Fibroblast of lung (primary cell): Measurements from ENCODE around the gene ITGA2. TPM values are rescaled to one million over a fixed set of nuclear protein-coding genes. Genes with fewer than 3 reads are reported as not detected.
A peak's percentile ranks its signal among the peaks of the same experiment; 100 is the strongest.
"Not testable (repeated sequence)": the region's sequence is repeated elsewhere in the genome, so short reads cannot be mapped to it uniquely, and the experiment has no call there.

Experiments used
- DNase-seq, 2 donors: peaks; one replicate each; pipeline versions ENCODE4 v3.0.0 to v3.0.0-alpha.2; 2010; ENCODE audit warnings: low read depth in 2 of 2
- H2AFZ ChIP-seq: 2 replicates; pipeline ENCODE4 v1.5.1; 2012; ENCODE audit warnings: low read length, control low read depth, inconsistent platforms
- H3K27ac ChIP-seq: 2 replicates; pipeline ENCODE4 v1.5.1; 2011; ENCODE audit warnings: low read length, control low read depth; ENCODE audit not compliant: insufficient read depth
- H3K27me3 ChIP-seq: 2 replicates; pipeline ENCODE4 v1.5.1; 2011; ENCODE audit warnings: mild to moderate bottlenecking, low read length; ENCODE audit not compliant: control insufficient read depth, insufficient read depth
- H3K36me3 ChIP-seq: 2 replicates; pipeline ENCODE4 v1.5.1; 2011; ENCODE audit warnings: low read length; ENCODE audit not compliant: control insufficient read depth, insufficient read depth
- H3K4me1 ChIP-seq: 2 replicates; pipeline ENCODE4 v1.5.1; 2011; ENCODE audit warnings: low read length; ENCODE audit not compliant: control insufficient read depth, insufficient read depth; ENCODE audit errors: extremely low read depth
- H3K4me2 ChIP-seq: 2 replicates; pipeline ENCODE4 v1.5.1; 2011; ENCODE audit warnings: low read length, control low read depth; ENCODE audit not compliant: insufficient read depth; ENCODE audit errors: extremely low read depth
- H3K4me3 ChIP-seq, 4 experiments: fragments of 200-600 bp in 1 of 4; sonication (generic) in 1 of 4; replicated peaks in 1 of 4; 2 replicates each; pipeline ENCODE4 v1.5.1; 2011 to 2016; ENCODE audit warnings: low read length in 4 of 4, low read depth in 3 of 4, mild to moderate bottlenecking in 3 of 4, control low read depth in 2 of 4, inconsistent platforms in 1 of 4, mixed read lengths in 1 of 4; ENCODE audit not compliant: insufficient read depth in 1 of 4; ENCODE audit errors: control extremely low read depth in 1 of 4
- H3K79me2 ChIP-seq: 2 replicates; pipeline ENCODE4 v1.5.1; 2012; ENCODE audit warnings: mild to moderate bottlenecking, low read length, inconsistent platforms; ENCODE audit not compliant: control insufficient read depth, insufficient read depth
- H3K9ac ChIP-seq: 2 replicates; pipeline ENCODE4 v1.5.1; 2011; ENCODE audit warnings: mild to moderate bottlenecking, low read length, control low read depth; ENCODE audit not compliant: insufficient read depth
- H3K9me3 ChIP-seq: 2 replicates; pipeline ENCODE4 v1.5.1; 2012; ENCODE audit warnings: low read depth, low read length; ENCODE audit not compliant: control insufficient read depth, insufficient read depth
- H4K20me1 ChIP-seq: 2 replicates; pipeline ENCODE4 v1.5.1; 2011; ENCODE audit warnings: low read length; ENCODE audit not compliant: control insufficient read depth, insufficient read depth; ENCODE audit errors: extremely low read depth
- CTCF ChIP-seq, 2 donors: IDR thresholded peaks in 1 of 2; conservative IDR thresholded peaks in 1 of 2; 1 replicate in 1 of 2; 2 replicates in 1 of 2; pipeline ENCODE4 v1.5.1; 2011 to 2012; ENCODE audit warnings: low read length in 2 of 2, control low read depth in 1 of 2, inconsistent platforms in 1 of 2, low read depth in 1 of 2, mild to moderate bottlenecking in 1 of 2
- EZH2 ChIP-seq: IDR thresholded peaks from 2 replicates; pipeline ENCODE4 v1.5.1; 2012; ENCODE audit warnings: low read length, control low read depth, mild to moderate bottlenecking; ENCODE audit errors: missing control alignments
- polyA plus RNA-seq, 2 donors: library from polyadenylated mRNA; depleted of rRNA in 1 of 2; stranded (reverse) in 1 of 2; unstranded in 1 of 2; fragments of >200 nt; gene quantifications; 2 replicates each; pipeline ENCODE4 v1.2.1, GENCODE V29; 2011 to 2012; ENCODE audit warnings: missing spikeins in 1 of 2
- total RNA-seq: library from RNA; depleted of rRNA; stranded (reverse); fragments of >200 nt; gene quantifications from 2 replicates; pipeline ENCODE4 v1.2.1, GENCODE V29; 2014

ITGA2 gene
- total and polyA plus RNA-seq, 2 donors (not counting 1 experiment from before 2014, with no cell fraction given): 9.4 to 75.5 TPM

GRCh38 chr5:53109443-53110127 lies 120.4 kb downstream of the ITGA2 start, which contains the start of gene MOCS2:
Gene MOCS2, minus strand, starts transcription at chr5:53109757. Its CDS starts 2,583 bp downstream, at chr5:53107174.
- no peaks in the 10 kb centered on the region for H3K36me3 ChIP-seq
- H3K79me2 ChIP-seq: peaks cover 11% of the 10 kb centered on the region
- no peak for TF ChIP-seq CTCF (conservative IDR thresholded peaks at IDR 0.05 in 1 of 2, IDR thresholded peaks at IDR 0.05 in 1 of 2; ENCODE audit: low read depth in 1 of 2, low read length in 2 of 2)
- no peak for TF ChIP-seq EZH2
- H2AFZ ChIP-seq: peak within 1 kb of the TSS; percentile 98
- H3K4me1 ChIP-seq: peaks cover 4% of the 10 kb centered on the region
- peak within 1 kb of the TSS; percentile 39 for H3K27ac ChIP-seq
- peak within 1 kb of the TSS; percentile 58 to 89 (median 84) for H3K4me3 ChIP-seq
- no peaks in the 10 kb centered on the region for H3K9me3 ChIP-seq
- peak within 1 kb of the TSS; percentile 68 for H3K9ac ChIP-seq
- DNase-seq: peak; percentile 81 to 90
- H4K20me1 ChIP-seq: no peaks in the 10 kb centered on the region
- H3K27me3 ChIP-seq: no peaks in the 10 kb centered on the region
- H3K4me2 ChIP-seq: peak within 1 kb of the TSS; percentile 100

- Histone ChIP-seq H3K36me3 (no peaks in the 10 kb centered on the region), H2AFZ (peak overlapping the region; percentile 98), H3K4me3 (peak overlapping the region; percentile 58 to 89 (median 84)), H3K9me3 (no peaks in the 10 kb centered on the region), H3K9ac (peak overlapping the region; percentile 1), H3K79me2 (peaks cover 11% of the 10 kb centered on the region), H3K27ac (peak overlapping the region; percentile 39), H3K27me3 (no peaks in the 10 kb centered on the region), H3K4me1 (peaks cover 4% of the 10 kb centered on the region), H4K20me1 (no peaks in the 10 kb centered on the region), H3K4me2 (peak overlapping the region; percentile 97)
- TF ChIP-seq EZH2 (no peak), CTCF (conservative IDR thresholded peaks at IDR 0.05 in 1 of 2, IDR thresholded peaks at IDR 0.05 in 1 of 2; ENCODE audit: low read depth in 1 of 2, low read length in 2 of 2) (no peak)
- DNase-seq: no peak
Measured at GRCh38 chr5:53110156-53110555, 121.0 kb downstream of the ITGA2 start.

GRCh38 chr5:53111139-53111538 lies 122.0 kb downstream of the ITGA2 start:
- Histone ChIP-seq H2AFZ (no peak overlapping the region), H3K4me2 (no peak overlapping the region), H4K20me1 (no peaks in the 10 kb centered on the region), H3K36me3 (no peaks in the 10 kb centered on the region), H3K9ac (no peak overlapping the region), H3K4me1 (peaks cover 4% of the 10 kb centered on the region), H3K27ac (no peak overlapping the region), H3K9me3 (no peaks in the 10 kb centered on the region), H3K27me3 (no peaks in the 10 kb centered on the region), H3K79me2 (peaks cover 11% of the 10 kb centered on the region), H3K4me3 (no peak overlapping the region)
- no peak for DNase-seq
- no peak for TF ChIP-seq EZH2
- no peak for TF ChIP-seq CTCF (conservative IDR thresholded peaks at IDR 0.05 in 1 of 2, IDR thresholded peaks at IDR 0.05 in 1 of 2; ENCODE audit: low read depth in 1 of 2, low read length in 2 of 2)

- not testable (repeated sequence) for DNase-seq, H3K27ac ChIP-seq, H4K20me1 ChIP-seq, H3K4me3 ChIP-seq, H2AFZ ChIP-seq, H3K4me1 ChIP-seq, H3K9ac ChIP-seq, H3K79me2 ChIP-seq, H3K36me3 ChIP-seq, H3K9me3 ChIP-seq, H3K27me3 ChIP-seq, H3K4me2 ChIP-seq
Measured at GRCh38 chr5:53112307-53112706, 123.2 kb downstream of the ITGA2 start.
